ENCODE data around the gene NKAIN1. TPM values are rescaled to one million over a fixed set of nuclear protein-coding genes. Genes with fewer than 3 reads are reported as not detected.

The NKAIN1 gene
- total and polyA plus RNA-seq, 11 donors: 0.14 to 0.31 (median 0.21) TPM; not detected in 8

GRCh38 chr1:31203215-31203614 is 36.5 kb downstream of the NKAIN1 start:
- Histone ChIP-seq H3K27ac (no peak overlapping the region), H3K4me1 (no peaks in the 10 kb centered on the region), H3K4me3 (no peak overlapping the region), H3K27me3 (peaks cover 0 to 5% (median 0%) of the 10 kb centered on the region in 9 donors), H3K9me3 (no peaks in the 10 kb centered on the region), H3K36me3 (no peaks in the 10 kb centered on the region)
- DNase-seq: no peak
- 77 to 87% (median 83%) methylated on average over 10 of the region's 10 CpGs for WGBS, 4 donors
- intact Hi-C loops (cut with DNase I): no loop called here
- no peak for ATAC-seq
- no peak for TF ChIP-seq POLR2A (IDR thresholded peaks at IDR 0.05)

- no peaks in the 10 kb centered on the region for H3K9me3 ChIP-seq
- no peaks in the 10 kb centered on the region for H3K36me3 ChIP-seq
- DNase-seq: no peak
- WGBS, 4 donors: 78 to 93% (median 79%) methylated on average over 5 of the region's 5 CpGs
- peaks cover 0 to 5% (median 0%) of the 10 kb centered on the region in 9 donors for H3K27me3 ChIP-seq
- intact Hi-C loops (cut with DNase I): no loop called here
- no peak for ATAC-seq
- no peaks in the 10 kb centered on the region for H3K4me1 ChIP-seq
- no peak overlapping the region for H3K27ac ChIP-seq
- TF ChIP-seq, protein P1, sequence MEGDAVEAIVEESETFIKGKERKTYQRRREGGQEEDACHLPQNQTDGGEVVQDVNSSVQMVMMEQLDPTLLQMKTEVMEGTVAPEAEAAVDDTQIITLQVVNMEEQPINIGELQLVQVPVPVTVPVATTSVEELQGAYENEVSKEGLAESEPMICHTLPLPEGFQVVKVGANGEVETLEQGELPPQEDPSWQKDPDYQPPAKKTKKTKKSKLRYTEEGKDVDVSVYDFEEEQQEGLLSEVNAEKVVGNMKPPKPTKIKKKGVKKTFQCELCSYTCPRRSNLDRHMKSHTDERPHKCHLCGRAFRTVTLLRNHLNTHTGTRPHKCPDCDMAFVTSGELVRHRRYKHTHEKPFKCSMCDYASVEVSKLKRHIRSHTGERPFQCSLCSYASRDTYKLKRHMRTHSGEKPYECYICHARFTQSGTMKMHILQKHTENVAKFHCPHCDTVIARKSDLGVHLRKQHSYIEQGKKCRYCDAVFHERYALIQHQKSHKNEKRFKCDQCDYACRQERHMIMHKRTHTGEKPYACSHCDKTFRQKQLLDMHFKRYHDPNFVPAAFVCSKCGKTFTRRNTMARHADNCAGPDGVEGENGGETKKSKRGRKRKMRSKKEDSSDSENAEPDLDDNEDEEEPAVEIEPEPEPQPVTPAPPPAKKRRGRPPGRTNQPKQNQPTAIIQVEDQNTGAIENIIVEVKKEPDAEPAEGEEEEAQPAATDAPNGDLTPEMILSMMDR (IDR thresholded peaks at IDR 0.05): no peak
- no peak for TF ChIP-seq POLR2A (IDR thresholded peaks at IDR 0.05)
- H3K4me3 ChIP-seq: no peak overlapping the region
These were observed 37.7 kb downstream of the NKAIN1 start for GRCh38 chr1:31201931-31202360.

DNA sequence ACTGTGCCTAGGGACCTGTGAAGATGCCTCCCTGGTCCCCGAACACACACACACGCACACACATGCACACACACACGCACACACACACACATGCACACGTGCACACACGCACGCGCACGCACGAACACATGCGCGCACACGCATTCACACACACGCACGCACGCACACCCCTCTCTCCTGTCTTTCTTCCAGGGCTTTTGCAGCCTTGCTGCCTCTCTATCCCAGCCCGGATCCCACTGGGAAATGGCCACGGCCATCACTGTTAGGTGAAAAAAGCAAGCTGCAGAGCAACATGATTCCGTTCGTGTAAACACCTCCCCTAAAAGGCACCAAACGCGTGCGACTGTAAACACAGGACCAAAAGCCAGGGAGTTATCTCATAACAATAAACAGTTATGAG is 39.7 kb downstream of the NKAIN1 start:
- no peak overlapping the region for H3K4me3 ChIP-seq
- H3K36me3 ChIP-seq: no peaks in the 10 kb centered on the region
- no peak overlapping the region for H3K27ac ChIP-seq
- H3K4me1 ChIP-seq: no peaks in the 10 kb centered on the region
- no peak for TF ChIP-seq POLR2A (IDR thresholded peaks at IDR 0.05)
- intact Hi-C loops (cut with DNase I): no loop called here
- WGBS, 4 donors: 61 to 72% (median 70%) methylated on average over 22 of the region's 22 CpGs
- no peaks in the 10 kb centered on the region for H3K9me3 ChIP-seq
- H3K27me3 ChIP-seq: peaks cover 0 to 5% (median 0%) of the 10 kb centered on the region in 9 donors
- no peak for ATAC-seq
- no peak for DNase-seq

GRCh38 chr1:31199236-31199790 is 40.4 kb downstream of the NKAIN1 start:
- intact Hi-C loops (cut with DNase I): no loop called here
- TF ChIP-seq POLR2A (IDR thresholded peaks at IDR 0.05): no peak
- TF ChIP-seq, protein P1 (IDR thresholded peaks at IDR 0.05): no peak
- 71 to 77% (median 75%) methylated on average over 8 of the region's 8 CpGs for WGBS, 4 donors

DNA sequence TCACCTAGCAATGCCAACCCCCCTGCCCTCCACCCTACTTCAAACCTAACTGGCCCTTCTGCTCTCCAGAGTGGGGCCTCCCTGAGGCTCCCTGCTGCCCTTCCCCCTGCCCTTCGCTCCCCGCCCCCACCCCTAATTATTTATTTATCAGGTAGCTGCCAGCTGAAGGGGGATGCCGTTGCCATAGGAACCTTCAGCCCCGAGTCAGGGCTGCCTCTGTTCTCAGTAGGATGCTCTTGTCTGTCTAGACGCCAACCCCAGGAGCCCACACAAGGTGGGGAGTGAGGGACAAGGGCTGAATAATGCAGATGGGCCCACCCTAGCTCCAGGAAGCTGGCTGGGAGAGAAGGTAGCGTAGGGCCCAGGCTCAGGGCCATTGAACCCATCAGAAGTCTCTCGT is 41.1 kb downstream of the NKAIN1 start:
- H3K36me3 ChIP-seq: no peaks in the 10 kb centered on the region
- DNase-seq: no peak
- 49 to 64% (median 59%) methylated on average over 6 to 7 of the region's 7 CpGs for WGBS, 4 donors
- TF ChIP-seq, protein P1 (IDR thresholded peaks at IDR 0.05): no peak
- TF ChIP-seq POLR2A (IDR thresholded peaks at IDR 0.05): no peak
- no peak overlapping the region for H3K27ac ChIP-seq
- H3K4me3 ChIP-seq: no peak overlapping the region
- H3K27me3 ChIP-seq: peaks cover 0 to 5% (median 0%) of the 10 kb centered on the region in 9 donors
- H3K9me3 ChIP-seq: no peaks in the 10 kb centered on the region
- ATAC-seq: no peak
- intact Hi-C loops (cut with DNase I): no loop called here
- no peaks in the 10 kb centered on the region for H3K4me1 ChIP-seq

More at GRCh38 chr1:31199236-31199790, 40.4 kb downstream of the NKAIN1 start:
- H3K9me3 ChIP-seq: no peaks in the 10 kb centered on the region
- ATAC-seq (no peak), DNase-seq (no peak)
- H3K4me1 ChIP-seq: no peaks in the 10 kb centered on the region
- peaks cover 0 to 5% (median 0%) of the 10 kb centered on the region in 9 donors for H3K27me3 ChIP-seq
- no peak overlapping the region for H3K4me3 ChIP-seq
- no peaks in the 10 kb centered on the region for H3K36me3 ChIP-seq
- H3K27ac ChIP-seq: no peak overlapping the region

Measured in heart left ventricle (tissue), 16 donors.